ENCODE results near the gene TIMP3.

TIMP3 gene

DNA sequence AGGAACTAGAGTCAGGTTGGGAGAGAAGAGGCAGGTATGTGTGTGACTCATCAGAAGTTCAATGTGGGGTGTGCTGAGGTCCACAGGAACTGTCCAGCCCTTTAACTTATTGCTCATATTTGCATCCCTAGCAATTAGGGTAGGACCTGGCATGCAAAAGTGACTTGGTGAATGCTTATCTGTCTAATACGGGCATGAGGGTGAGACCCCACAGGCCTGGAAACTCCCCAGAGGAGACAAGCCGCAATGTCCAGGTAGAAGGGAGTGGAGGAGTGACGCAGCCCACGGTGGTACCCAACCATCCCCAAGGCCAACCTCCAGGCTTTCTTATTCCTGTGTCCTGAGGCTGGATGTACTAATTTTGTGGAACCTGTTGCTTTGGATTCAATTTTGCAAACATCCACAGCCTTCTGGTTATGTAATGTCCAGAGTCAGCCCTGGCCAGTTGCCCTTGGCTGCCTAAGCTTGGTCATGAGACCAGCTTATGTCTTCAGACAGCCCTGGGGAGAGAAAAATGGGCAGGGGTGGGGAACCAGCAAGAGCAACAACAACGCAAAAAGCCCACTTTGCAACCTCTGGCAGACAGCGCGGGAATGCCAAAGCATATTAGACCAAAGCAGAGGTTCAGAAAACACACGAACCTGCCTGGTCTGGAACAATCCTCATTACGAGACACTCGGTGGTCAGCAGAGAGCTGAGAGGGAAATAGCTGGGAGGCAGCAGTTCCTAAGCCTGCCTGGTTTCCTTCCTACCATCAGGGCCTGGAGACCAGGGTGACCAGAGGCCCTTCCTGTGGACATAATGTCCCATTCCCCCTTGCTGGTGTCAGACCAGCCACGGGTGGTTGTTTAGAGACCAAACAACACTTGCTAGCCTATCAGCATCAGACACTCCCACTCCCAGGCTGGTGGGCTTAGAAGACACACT lies 49.3 kb downstream of the TIMP3 start:
- Histone ChIP-seq H3K4me2 (ENCODE audit: low read length) (no peak overlapping the region), H3K27me3 (ENCODE audit: control insufficient read depth, insufficient read depth, low read length) (no peaks in the 10 kb centered on the region), H3K9me3 (replicated peaks; ENCODE audit: low read length) (no peaks in the 10 kb centered on the region), H3K4me1 (ENCODE audit: control insufficient read depth, insufficient read depth, low read length) (no peaks in the 10 kb centered on the region), H3K4me3 (ENCODE audit: low read length) (no peak overlapping the region), H3K36me3 (ENCODE audit: insufficient read depth, low read length) (no peaks in the 10 kb centered on the region), H3K9ac (ENCODE audit: low read depth, low read length) (no peak overlapping the region)

DNA sequence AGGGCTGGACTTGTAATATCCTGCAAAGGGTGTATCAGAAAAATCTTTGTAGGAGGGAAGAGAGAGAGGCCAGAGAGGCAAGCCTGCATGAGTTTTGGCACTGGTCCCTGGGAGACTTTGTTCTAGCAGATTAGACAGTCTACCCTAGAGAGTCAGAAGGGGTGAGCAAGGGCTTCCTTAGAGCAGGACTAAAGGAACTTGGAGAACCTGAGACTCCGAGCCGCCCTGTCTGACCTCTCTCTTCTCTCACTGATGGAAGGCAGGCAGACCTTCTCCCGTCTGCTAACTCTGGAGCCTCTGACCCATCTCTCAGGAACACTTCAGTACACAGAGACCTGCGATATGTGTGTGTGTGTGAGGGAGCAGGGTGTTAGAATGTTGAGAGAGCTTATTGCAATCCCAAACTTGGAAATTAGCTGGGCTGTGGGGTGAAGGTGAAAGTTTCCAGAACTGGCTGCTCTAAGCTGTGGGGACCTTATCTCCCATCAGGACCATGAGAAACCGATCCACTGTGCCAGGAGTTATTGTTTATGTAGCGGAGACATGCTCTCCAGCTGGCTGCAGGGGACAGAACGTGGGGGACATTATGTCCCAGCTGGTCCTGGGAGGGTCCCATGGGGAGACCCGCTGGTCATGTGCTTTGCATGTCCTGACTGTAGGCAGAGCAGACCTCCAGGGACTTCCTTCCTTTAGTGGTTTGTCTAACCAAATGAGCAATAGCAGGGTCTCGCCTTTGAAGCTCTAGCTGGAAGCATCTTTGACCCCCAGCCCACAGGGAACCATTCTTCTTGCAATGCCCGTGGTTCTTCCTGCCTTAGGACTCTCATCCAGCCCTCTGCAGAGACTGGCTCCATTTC lies 51.1 kb downstream of the TIMP3 start:
- Histone ChIP-seq H3K27me3 (ENCODE audit: control insufficient read depth, insufficient read depth, low read length) (no peaks in the 10 kb centered on the region), H3K4me1 (ENCODE audit: control insufficient read depth, insufficient read depth, low read length) (no peaks in the 10 kb centered on the region), H3K36me3 (ENCODE audit: insufficient read depth, low read length) (peaks cover 4% of the 10 kb centered on the region), H3K9me3 (replicated peaks; ENCODE audit: low read length) (no peaks in the 10 kb centered on the region), H3K9ac (ENCODE audit: low read depth, low read length) (no peak overlapping the region), H3K4me2 (ENCODE audit: low read length) (no peak overlapping the region), H3K4me3 (ENCODE audit: low read length) (no peak overlapping the region)

DNA sequence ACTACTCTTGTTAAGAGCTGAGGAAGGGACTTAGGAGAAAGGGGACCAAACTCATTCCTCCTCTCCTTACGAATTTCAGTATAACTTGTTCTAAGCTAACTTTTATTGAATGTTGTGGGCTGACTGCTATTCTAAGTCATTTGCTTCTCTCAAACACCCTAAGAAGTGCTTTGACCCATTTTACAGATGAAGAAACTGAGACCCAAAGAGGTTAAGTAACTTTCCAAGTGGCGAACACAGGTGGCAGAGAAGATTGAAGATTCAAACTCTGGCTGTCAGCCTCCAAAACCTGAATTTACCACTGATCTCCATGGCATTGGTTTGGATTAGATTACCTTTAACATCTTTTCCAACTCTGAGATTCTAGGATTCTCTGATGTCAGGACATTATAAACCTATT lies 52.2 kb downstream of the TIMP3 start:
- Histone ChIP-seq H3K36me3 (ENCODE audit: insufficient read depth, low read length) (peaks cover 4% of the 10 kb centered on the region), H3K4me3 (ENCODE audit: low read length) (no peak overlapping the region), H3K9me3 (replicated peaks; ENCODE audit: low read length) (no peaks in the 10 kb centered on the region), H3K4me2 (ENCODE audit: low read length) (no peak overlapping the region), H3K27me3 (ENCODE audit: control insufficient read depth, insufficient read depth, low read length) (no peaks in the 10 kb centered on the region), H3K4me1 (ENCODE audit: control insufficient read depth, insufficient read depth, low read length) (no peaks in the 10 kb centered on the region), H3K9ac (ENCODE audit: low read depth, low read length) (no peak overlapping the region)

DNA sequence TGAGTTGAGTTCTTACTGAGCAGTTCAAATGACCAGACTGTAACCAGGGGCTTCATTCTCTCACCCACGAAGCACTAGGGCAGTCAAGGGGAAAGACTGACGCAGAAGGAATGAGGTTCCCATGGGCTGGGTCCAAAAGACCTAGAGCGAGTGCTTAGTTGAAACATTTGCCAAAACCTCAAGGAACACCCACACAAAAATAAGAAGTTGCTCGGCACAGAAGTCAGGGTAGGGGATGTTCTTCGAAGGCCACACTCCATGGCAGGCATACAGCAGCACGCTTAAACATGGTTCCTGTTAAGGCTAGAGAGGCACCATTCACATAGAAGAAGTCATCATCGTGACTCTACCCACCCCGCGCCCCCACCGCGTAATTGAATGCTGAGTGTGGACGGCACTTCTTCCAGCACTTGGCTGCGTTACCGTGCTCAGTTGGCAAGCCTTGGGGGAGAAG lies 52.9 kb downstream of the TIMP3 start:
- Histone ChIP-seq H3K9me3 (replicated peaks; ENCODE audit: low read length) (no peaks in the 10 kb centered on the region), H3K4me2 (ENCODE audit: low read length) (no peak overlapping the region), H3K9ac (ENCODE audit: low read depth, low read length) (no peak overlapping the region), H3K4me1 (ENCODE audit: control insufficient read depth, insufficient read depth, low read length) (no peaks in the 10 kb centered on the region), H3K27me3 (ENCODE audit: control insufficient read depth, insufficient read depth, low read length) (no peaks in the 10 kb centered on the region), H3K4me3 (ENCODE audit: low read length) (no peak overlapping the region), H3K36me3 (ENCODE audit: insufficient read depth, low read length) (peaks cover 4% of the 10 kb centered on the region)

DNA sequence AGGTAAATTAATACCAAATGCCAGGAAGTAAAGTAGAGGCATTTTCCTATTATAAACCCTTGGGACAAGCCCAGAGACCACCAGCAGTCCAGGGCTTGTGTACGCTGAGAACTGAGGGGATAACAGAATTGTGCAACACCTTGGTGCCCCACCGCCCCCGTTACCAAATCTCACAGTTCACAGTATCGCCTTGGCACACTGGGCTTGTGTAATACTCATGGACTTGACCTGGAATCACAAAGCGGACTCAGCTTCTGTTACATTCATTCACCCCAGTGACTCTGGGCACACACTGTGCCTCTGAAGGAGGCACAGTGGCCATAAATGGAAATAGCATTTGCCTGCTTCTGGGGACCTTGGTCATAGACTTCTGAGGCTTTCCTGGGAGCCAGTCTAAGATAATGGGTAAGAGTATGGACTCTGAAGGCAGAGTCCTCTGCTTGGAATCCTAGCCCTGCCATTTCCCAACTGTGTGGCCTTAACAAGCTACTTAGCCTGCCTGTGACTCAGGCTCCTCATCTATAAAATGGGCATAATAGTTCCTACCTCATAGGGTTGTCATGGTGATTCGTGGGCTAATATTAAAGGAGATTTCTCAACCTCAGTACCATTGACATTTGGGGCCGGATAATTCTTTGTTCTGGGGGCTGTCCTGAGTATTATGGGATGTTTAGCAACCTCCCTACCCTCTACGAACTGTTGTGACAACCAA lies 53.7 kb downstream of the TIMP3 start:
- Histone ChIP-seq H3K4me2 (ENCODE audit: low read length) (no peak overlapping the region), H3K9me3 (replicated peaks; ENCODE audit: low read length) (no peaks in the 10 kb centered on the region), H3K4me3 (ENCODE audit: low read length) (no peak overlapping the region), H3K36me3 (ENCODE audit: insufficient read depth, low read length) (peaks cover 8% of the 10 kb centered on the region), H3K9ac (ENCODE audit: low read depth, low read length) (no peak overlapping the region), H3K27me3 (ENCODE audit: control insufficient read depth, insufficient read depth, low read length) (no peaks in the 10 kb centered on the region), H3K4me1 (ENCODE audit: control insufficient read depth, insufficient read depth, low read length) (no peaks in the 10 kb centered on the region)

DNA sequence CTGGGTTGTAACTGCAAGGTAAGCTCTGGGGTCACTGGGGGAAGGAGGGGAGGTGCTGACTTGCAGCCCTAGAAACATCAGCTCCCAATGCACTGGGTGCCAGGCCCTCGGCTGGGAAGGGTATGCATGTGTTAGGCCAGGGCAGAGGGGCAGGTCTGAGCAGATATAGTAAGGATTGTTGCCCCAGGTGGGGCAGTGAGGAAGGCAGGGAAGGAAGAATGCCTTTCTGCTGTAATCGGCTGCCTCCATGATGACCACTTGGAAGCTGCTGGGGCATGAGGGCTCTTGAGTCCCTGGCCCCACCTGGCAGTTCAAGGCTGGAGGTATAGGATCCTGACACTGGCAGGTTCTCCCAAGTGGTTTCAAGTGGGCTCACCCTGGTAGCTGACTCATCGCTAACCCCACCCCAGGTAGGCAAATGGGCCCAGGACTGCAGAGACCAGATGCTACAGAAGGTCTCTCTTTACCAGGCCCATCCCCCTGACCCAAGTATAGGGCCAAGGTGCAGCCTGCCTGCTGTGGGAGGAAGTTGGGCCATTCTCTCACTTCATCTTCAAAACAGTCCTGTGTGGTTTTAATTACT lies 56.7 kb downstream of the TIMP3 start:
- Histone ChIP-seq H3K36me3 (ENCODE audit: insufficient read depth, low read length) (peaks cover 11% of the 10 kb centered on the region), H3K9ac (ENCODE audit: low read depth, low read length) (no peak overlapping the region), H3K4me2 (ENCODE audit: low read length) (no peak overlapping the region), H3K9me3 (replicated peaks; ENCODE audit: low read length) (no peaks in the 10 kb centered on the region), H3K4me1 (ENCODE audit: control insufficient read depth, insufficient read depth, low read length) (no peaks in the 10 kb centered on the region), H3K27me3 (ENCODE audit: control insufficient read depth, insufficient read depth, low read length) (no peaks in the 10 kb centered on the region), H3K4me3 (ENCODE audit: low read length) (no peak overlapping the region)

DNA sequence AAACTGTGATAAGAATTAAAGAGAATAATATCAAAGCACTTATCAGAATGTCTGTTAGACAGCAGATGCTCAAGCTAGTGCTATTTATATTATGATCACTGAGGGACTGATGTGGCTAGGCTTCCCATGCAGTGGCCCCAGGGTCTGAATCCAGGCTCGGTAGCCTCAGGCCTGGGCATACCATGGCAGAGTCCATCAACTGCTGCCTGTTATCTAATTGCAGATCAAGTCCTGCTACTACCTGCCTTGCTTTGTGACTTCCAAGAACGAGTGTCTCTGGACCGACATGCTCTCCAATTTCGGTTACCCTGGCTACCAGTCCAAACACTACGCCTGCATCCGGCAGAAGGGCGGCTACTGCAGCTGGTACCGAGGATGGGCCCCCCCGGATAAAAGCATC lies 57.5 kb downstream of the TIMP3 start:
- Histone ChIP-seq H3K9ac (ENCODE audit: low read depth, low read length) (no peak overlapping the region), H3K27me3 (ENCODE audit: control insufficient read depth, insufficient read depth, low read length) (no peaks in the 10 kb centered on the region), H3K4me1 (ENCODE audit: control insufficient read depth, insufficient read depth, low read length) (no peaks in the 10 kb centered on the region), H3K4me3 (ENCODE audit: low read length) (no peak overlapping the region), H3K36me3 (ENCODE audit: insufficient read depth, low read length) (peaks cover 11% of the 10 kb centered on the region), H3K4me2 (ENCODE audit: low read length) (no peak overlapping the region), H3K9me3 (replicated peaks; ENCODE audit: low read length) (no peaks in the 10 kb centered on the region)

DNA sequence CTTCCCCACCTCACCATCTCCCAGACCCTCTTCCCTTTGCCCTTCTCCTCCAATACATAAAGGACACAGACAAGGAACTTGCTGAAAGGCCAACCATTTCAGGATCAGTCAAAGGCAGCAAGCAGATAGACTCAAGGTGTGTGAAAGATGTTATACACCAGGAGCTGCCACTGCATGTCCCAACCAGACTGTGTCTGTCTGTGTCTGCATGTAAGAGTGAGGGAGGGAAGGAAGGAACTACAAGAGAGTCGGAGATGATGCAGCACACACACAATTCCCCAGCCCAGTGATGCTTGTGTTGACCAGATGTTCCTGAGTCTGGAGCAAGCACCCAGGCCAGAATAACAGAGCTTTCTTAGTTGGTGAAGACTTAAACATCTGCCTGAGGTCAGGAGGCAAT lies 58.2 kb downstream of the TIMP3 start:
- H3K27me3 ChIP-seq (ENCODE audit: control insufficient read depth, insufficient read depth, low read length): no peaks in the 10 kb centered on the region
- H3K9me3 ChIP-seq (replicated peaks; ENCODE audit: low read length): no peaks in the 10 kb centered on the region
- H3K4me1 ChIP-seq (ENCODE audit: control insufficient read depth, insufficient read depth, low read length): no peaks in the 10 kb centered on the region
- no peak overlapping the region for H3K9ac ChIP-seq (ENCODE audit: low read depth, low read length)
- no peak overlapping the region for H3K4me2 ChIP-seq (ENCODE audit: low read length)
- peaks cover 11% of the 10 kb centered on the region for H3K36me3 ChIP-seq (ENCODE audit: insufficient read depth, low read length)
- H3K4me3 ChIP-seq (ENCODE audit: low read length): no peak overlapping the region

DNA sequence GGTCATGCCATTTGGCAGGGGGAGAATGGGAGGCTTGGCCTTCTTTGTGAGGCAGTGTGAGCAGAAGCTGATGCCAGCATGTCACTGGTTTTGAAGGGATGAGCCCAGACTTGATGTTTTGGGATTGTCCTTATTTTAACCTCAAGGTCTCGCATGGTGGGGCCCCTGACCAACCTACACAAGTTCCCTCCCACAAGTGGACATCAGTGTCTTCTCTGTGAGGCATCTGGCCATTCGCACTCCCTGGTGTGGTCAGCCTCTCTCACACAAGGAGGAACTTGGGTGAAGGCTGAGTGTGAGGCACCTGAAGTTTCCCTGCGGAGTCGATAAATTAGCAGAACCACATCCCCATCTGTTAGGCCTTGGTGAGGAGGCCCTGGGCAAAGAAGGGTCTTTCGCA lies 59.8 kb downstream of the TIMP3 start:
- Histone ChIP-seq H3K9ac (ENCODE audit: low read depth, low read length) (no peak overlapping the region), H3K27me3 (ENCODE audit: control insufficient read depth, insufficient read depth, low read length) (no peaks in the 10 kb centered on the region), H3K4me1 (ENCODE audit: control insufficient read depth, insufficient read depth, low read length) (no peaks in the 10 kb centered on the region), H3K36me3 (ENCODE audit: insufficient read depth, low read length) (peaks cover 11% of the 10 kb centered on the region), H3K4me3 (ENCODE audit: low read length) (no peak overlapping the region), H3K4me2 (ENCODE audit: low read length) (no peak overlapping the region), H3K9me3 (replicated peaks; ENCODE audit: low read length) (no peaks in the 10 kb centered on the region)

DNA sequence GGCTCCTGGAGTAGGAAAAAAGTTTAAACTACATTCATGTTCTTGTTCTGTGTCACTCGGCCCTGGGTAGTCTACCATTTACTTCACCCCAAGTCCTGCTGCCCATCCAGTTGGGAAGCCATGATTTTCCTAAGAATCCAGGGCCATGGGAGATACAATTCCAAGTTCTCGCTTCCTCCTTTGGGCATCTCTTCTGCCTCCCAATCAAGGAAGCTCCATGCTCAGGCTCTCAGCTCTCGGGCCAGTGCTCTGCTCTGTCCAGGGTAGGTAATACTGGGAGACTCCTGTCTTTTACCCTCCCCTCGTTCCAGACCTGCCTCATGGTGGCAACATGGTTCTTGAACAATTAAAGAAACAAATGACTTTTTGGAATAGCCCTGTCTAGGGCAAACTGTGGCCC lies 60.6 kb downstream of the TIMP3 start:
- no peak overlapping the region for H3K4me2 ChIP-seq (ENCODE audit: low read length)
- H3K4me3 ChIP-seq (ENCODE audit: low read length): no peak overlapping the region
- peaks cover 9% of the 10 kb centered on the region for H3K36me3 ChIP-seq (ENCODE audit: insufficient read depth, low read length)
- H3K27me3 ChIP-seq (ENCODE audit: control insufficient read depth, insufficient read depth, low read length): no peaks in the 10 kb centered on the region
- H3K9ac ChIP-seq (ENCODE audit: low read depth, low read length): no peak overlapping the region
- no peaks in the 10 kb centered on the region for H3K4me1 ChIP-seq (ENCODE audit: control insufficient read depth, insufficient read depth, low read length)
- no peaks in the 10 kb centered on the region for H3K9me3 ChIP-seq (replicated peaks; ENCODE audit: low read length)
